SU-DHL-6 (cell line): ENCODE measurements around the gene GPR55.

Experiments used
- H2AFZ ChIP-seq: fragments of 200-600 bp; sonication (generic); 2 replicates; pipeline ENCODE4 v1.6.1; 2014; ENCODE audit warnings: low read depth, mild to moderate bottlenecking, moderate library complexity, mixed read lengths, antibody characterized with exemption, low read length; ENCODE audit not compliant: severe bottlenecking
- H3F3A ChIP-seq: fragments of 200-600 bp; shearing (Covaris generic); 2 replicates; pipeline ENCODE4 v1.6.0; 2016; ENCODE audit warnings: antibody characterized with exemption, mild to moderate bottlenecking; ENCODE audit not compliant: insufficient read depth
- H3K27ac ChIP-seq: fragments of 200-600 bp; sonication (generic); 2 replicates; pipeline ENCODE4 v1.5.1; 2016; ENCODE audit warnings: low read depth, mild to moderate bottlenecking, low read length, moderate library complexity, mixed read lengths
- H3K27me3 ChIP-seq: fragments of 200-600 bp; sonication (generic), shearing (Covaris generic); 2 replicates; pipeline ENCODE4 v1.6.0; 2014; ENCODE audit warnings: mild to moderate bottlenecking, low read length
- H3K36me3 ChIP-seq: fragments of 200-600 bp; sonication (generic); 2 replicates; pipeline ENCODE4 v1.6.1; 2014; ENCODE audit warnings: mild to moderate bottlenecking, low read length, mixed read lengths
- H3K4me2 ChIP-seq: fragments of 300-600, 200-600 bp; shearing (Covaris generic), sonication (generic); 2 replicates; pipeline ENCODE4 v1.6.0; 2014; ENCODE audit warnings: low read length, low read depth, mild to moderate bottlenecking; ENCODE audit not compliant: poor library complexity, severe bottlenecking
- H3K4me3 ChIP-seq: fragments of 200-600 bp; sonication (generic); 2 replicates; pipeline ENCODE4 v1.5.1; 2014; ENCODE audit warnings: antibody characterized with exemption, low read length, mild to moderate bottlenecking, mixed read lengths; ENCODE audit not compliant: insufficient read depth, poor library complexity, severe bottlenecking
- H3K79me2 ChIP-seq: fragments of 200-600 bp; sonication (generic); 2 replicates; pipeline ENCODE4 v1.6.1; 2014; ENCODE audit warnings: mild to moderate bottlenecking, low read length, moderate library complexity; ENCODE audit not compliant: insufficient read depth
- H3K9ac ChIP-seq: fragments of 200-600 bp; sonication (generic); 2 replicates; pipeline ENCODE4 v1.7.0; 2014; ENCODE audit warnings: mild to moderate bottlenecking, low read length
- H3K9me2 ChIP-seq: fragments of 200-600 bp; sonication (generic); replicated peaks from 2 replicates; pipeline ENCODE4 v1.6.1; 2014; ENCODE audit warnings: low read length; ENCODE audit not compliant: insufficient read depth
- H3K9me3 ChIP-seq: fragments of 200-600 bp; sonication (generic); 2 replicates; pipeline ENCODE4 v1.6.1; 2014; ENCODE audit warnings: low read length, mixed read lengths; ENCODE audit not compliant: insufficient read depth
- H4K20me1 ChIP-seq: fragments of 200-600 bp; sonication (generic); 2 replicates; pipeline ENCODE4 v1.6.1; 2014; ENCODE audit warnings: low read depth, mild to moderate bottlenecking, antibody characterized with exemption, low read length, moderate library complexity, mixed read lengths
- CTCF ChIP-seq: fragments of 200-600 bp; sonication (generic); IDR thresholded peaks from one replicate; pipeline ENCODE4 v1.5.1; 2017; ENCODE audit warnings: antibody characterized with exemption, mild to moderate bottlenecking, low read length, moderate library complexity; ENCODE audit not compliant: insufficient read depth, poor library complexity, severe bottlenecking
- EZH2phosphoT487 ChIP-seq: fragments of 200-600 bp; sonication (generic), shearing (Covaris generic); conservative IDR thresholded peaks from 2 replicates; pipeline ENCODE4 v1.6.1; 2018; ENCODE audit warnings: mild to moderate bottlenecking, antibody characterized with exemption, low read length, moderate library complexity, mixed read lengths

The GPR55 gene

DNA sequence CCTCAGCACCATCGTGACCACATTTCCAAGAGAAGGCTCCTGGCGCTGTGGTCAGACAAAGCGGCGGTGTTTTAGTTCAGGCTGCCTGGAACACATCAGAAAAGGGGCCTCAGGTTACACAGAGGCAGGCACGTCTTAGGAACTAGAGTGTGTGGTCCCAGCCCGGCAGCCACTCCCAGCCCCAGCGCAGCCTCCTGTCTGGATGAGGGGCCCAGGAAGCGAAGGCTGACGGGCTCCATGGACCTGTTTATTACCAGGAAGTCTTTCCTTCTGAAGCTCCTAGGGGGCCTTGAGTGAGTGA lies 10.0 kb upstream of the GPR55 start:
- Histone ChIP-seq H3K27ac (no peak overlapping the region), H4K20me1 (no peaks in the 10 kb centered on the region), H3K9me3 (no peaks in the 10 kb centered on the region), H3K36me3 (no peaks in the 10 kb centered on the region), H3K4me3 (no peak overlapping the region), H3F3A (no peaks in the 10 kb centered on the region), H3K9me2 (no peaks in the 10 kb centered on the region), H3K27me3 (no peaks in the 10 kb centered on the region), H2AFZ (no peak overlapping the region), H3K9ac (no peak overlapping the region), H3K79me2 (no peaks in the 10 kb centered on the region), H3K4me2 (no peak overlapping the region)
- TF ChIP-seq CTCF (no peak), EZH2phosphoT487 (no peak)

DNA sequence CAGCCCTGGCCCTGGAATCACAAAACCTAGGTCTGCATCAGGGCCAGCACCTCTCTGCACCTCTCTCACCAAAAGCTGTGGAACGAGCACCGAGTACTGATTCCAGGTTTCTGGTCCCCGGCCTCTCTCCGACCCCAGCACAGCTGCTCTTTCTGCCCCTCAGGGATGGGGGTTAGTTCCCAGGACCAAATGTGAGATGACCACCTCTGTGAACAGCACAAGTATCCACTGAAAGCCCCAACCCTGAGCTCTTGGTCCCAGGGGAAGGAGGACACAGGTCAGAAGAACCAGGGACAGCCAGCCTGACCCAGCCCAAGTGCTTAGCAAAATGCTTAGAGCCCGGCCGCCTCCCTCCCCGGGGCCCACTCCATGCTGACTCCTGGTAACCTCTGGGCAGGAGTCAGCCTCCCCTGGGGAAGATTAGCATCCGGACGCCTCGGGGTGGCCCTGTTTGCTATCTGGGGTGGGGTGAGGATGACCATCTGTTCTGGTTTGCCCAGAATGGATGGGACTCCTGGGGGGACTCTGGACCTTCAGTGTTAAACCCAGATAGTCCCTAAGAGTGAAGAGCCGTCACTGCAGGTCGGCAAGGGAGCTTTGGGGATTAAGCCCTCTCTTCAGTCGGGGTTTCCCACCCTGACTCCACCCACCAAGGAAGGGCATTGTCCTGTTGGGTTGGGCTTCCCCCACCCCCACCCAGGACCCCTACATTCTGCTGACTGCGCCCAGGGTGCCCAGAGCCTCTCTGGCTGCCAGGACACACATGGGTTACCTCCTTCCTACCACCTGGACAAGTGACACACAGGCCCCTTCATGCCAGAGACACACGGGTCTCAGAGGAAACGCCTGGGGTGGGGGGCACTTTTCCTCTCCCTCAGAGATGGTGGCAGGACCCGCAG lies 9.4 kb upstream of the GPR55 start:
- H3K27me3 ChIP-seq = no peaks in the 10 kb centered on the region
- TF ChIP-seq CTCF (no peak), EZH2phosphoT487 (no peak)
- no peaks in the 10 kb centered on the region for H3K36me3 ChIP-seq
- no peaks in the 10 kb centered on the region for H3K79me2 ChIP-seq
- no peak overlapping the region for H3K4me3 ChIP-seq
- H3F3A ChIP-seq = no peaks in the 10 kb centered on the region
- no peak overlapping the region for H3K4me2 ChIP-seq
- no peaks in the 10 kb centered on the region for H4K20me1 ChIP-seq
- no peaks in the 10 kb centered on the region for H3K9me3 ChIP-seq
- H3K9ac ChIP-seq = no peak overlapping the region
- no peaks in the 10 kb centered on the region for H3K9me2 ChIP-seq
- H2AFZ ChIP-seq = no peak overlapping the region
- no peak overlapping the region for H3K27ac ChIP-seq

- no peak overlapping the region for H3K4me2 ChIP-seq
- no peak overlapping the region for H2AFZ ChIP-seq
- no peaks in the 10 kb centered on the region for H3F3A ChIP-seq
- H4K20me1 ChIP-seq = no peaks in the 10 kb centered on the region
- H3K27me3 ChIP-seq = no peaks in the 10 kb centered on the region
- H3K9me2 ChIP-seq = no peaks in the 10 kb centered on the region
- no peaks in the 10 kb centered on the region for H3K79me2 ChIP-seq
- H3K9ac ChIP-seq = no peak overlapping the region
- no peaks in the 10 kb centered on the region for H3K9me3 ChIP-seq
- no peak overlapping the region for H3K27ac ChIP-seq
- H3K4me3 ChIP-seq = no peak overlapping the region
- H3K36me3 ChIP-seq = no peaks in the 10 kb centered on the region
- TF ChIP-seq EZH2phosphoT487 (no peak), CTCF (no peak)
Measured at GRCh38 chr2:230933521-230934180, 8.6 kb upstream of the GPR55 start.
